GM18909 (cell line): ENCODE results near the gene XRCC5.
"Not testable (repeated sequence)": the region's sequence is repeated elsewhere in the genome, so short reads cannot be mapped to it uniquely, and the experiment has no call there.

Source experiments
- ATAC-seq: cut with Tn5 transposase; IDR thresholded peaks from one replicate; pipeline ENCODE4 v1.9.1; 2021; ENCODE audit warnings: mild to moderate bottlenecking; ENCODE audit not compliant: unreplicated experiment, poor library complexity

The XRCC5 gene

GRCh38 chr2:216108967-216109921 is at the start of gene XRCC5:
XRCC5 (plus strand) TSS chr2:216109348; CDS start chr2:216109437, 89 bp downstream.
- peak; percentile 52 for ATAC-seq

- no peak for ATAC-seq
Measured at GRCh38 chr2:216064014-216064630, 45.0 kb upstream of the XRCC5 start.

GRCh38 chr2:216064665-216065064 is 44.5 kb upstream of the XRCC5 start:
- ATAC-seq: no peak

GRCh38 chr2:216066230-216066629 is 42.9 kb upstream of the XRCC5 start:
- no peak for ATAC-seq

- ATAC-seq: no peak
Measured at GRCh38 chr2:216069028-216069427, 40.1 kb upstream of the XRCC5 start.

- ATAC-seq: no peak
Measured at GRCh38 chr2:216070195-216070594, 39.0 kb upstream of the XRCC5 start.

GRCh38 chr2:216071111-216071851 is 37.9 kb upstream of the XRCC5 start:
- ATAC-seq: no peak

- no peak for ATAC-seq
Measured at GRCh38 chr2:216072473-216072872, 36.7 kb upstream of the XRCC5 start.

- no peak for ATAC-seq
Measured at GRCh38 chr2:216073773-216074172, 35.4 kb upstream of the XRCC5 start.

- ATAC-seq: no peak
Measured at GRCh38 chr2:216074380-216074779, 34.8 kb upstream of the XRCC5 start.

- ATAC-seq: no peak
Measured at GRCh38 chr2:216074794-216075193, 34.4 kb upstream of the XRCC5 start.

GRCh38 chr2:216075510-216076485 is 33.4 kb upstream of the XRCC5 start:
- ATAC-seq: no peak

- no peak for ATAC-seq
Measured at GRCh38 chr2:216078776-216079175, 30.4 kb upstream of the XRCC5 start.

- ATAC-seq: not testable (repeated sequence)
Measured at GRCh38 chr2:216080048-216080447, 29.1 kb upstream of the XRCC5 start.

GRCh38 chr2:216081012-216081411 is 28.1 kb upstream of the XRCC5 start:
- no peak for ATAC-seq

GRCh38 chr2:216081487-216082116 is 27.5 kb upstream of the XRCC5 start, which contains the start of the genes PECR and TMEM169:
PECR (minus strand) TSS chr2:216081809; CDS start chr2:216081741, 68 bp downstream.
TMEM169 (plus strand) TSS chr2:216081919; CDS start chr2:216095964, 14,045 bp downstream.
- peak; percentile 93 for ATAC-seq

GRCh38 chr2:216082117-216082711 is 26.9 kb upstream of the XRCC5 start:
- peak; percentile 14 for ATAC-seq

- ATAC-seq: no peak
Measured at GRCh38 chr2:216082805-216083204, 26.3 kb upstream of the XRCC5 start.
